Activated naive CD4-positive, alpha-beta T cell treated with anti-CD3 and anti-CD28 coated beads for 36 hours (primary cell): ENCODE measurements around the gene VASH1. TPM values are rescaled to one million over a fixed set of nuclear protein-coding genes. Genes with fewer than 3 reads are reported as not detected.
A peak's percentile ranks its signal among the peaks of the same experiment; 100 is the strongest.

Source experiments
- CTCF ChIA-PET: fragments of 350-600 bp; sonication (Branson Sonifier 250); formaldehyde crosslinking; loops from one replicate; lab custom pipeline; 2021; ENCODE audit warnings: antibody characterized with exemption; lab: Charles Lee
- DNase-seq: peaks from one replicate; pipeline ENCODE4 v3.0.0-alpha.2; 2020
- H3K27ac Mint-ChIP-seq: one replicate; pipeline ENCODE4 v1.8.0; 2021; ENCODE audit warnings: mild to moderate bottlenecking, mixed read lengths
- H3K27me3 Mint-ChIP-seq: one replicate; pipeline ENCODE4 v1.8.0; 2021; ENCODE audit warnings: low read depth, mixed read lengths
- H3K36me3 Mint-ChIP-seq: one replicate; pipeline ENCODE4 v1.8.0; 2021; ENCODE audit warnings: low read depth, mixed read lengths
- H3K4me1 Mint-ChIP-seq: one replicate; pipeline ENCODE4 v1.8.0; 2021; ENCODE audit warnings: low read depth, mixed read lengths
- H3K4me3 Mint-ChIP-seq: one replicate; pipeline ENCODE4 v1.8.0; 2021; ENCODE audit warnings: mild to moderate bottlenecking, moderate library complexity, mixed read lengths
- H3K9me3 Mint-ChIP-seq: one replicate; pipeline ENCODE4 v1.8.0; 2021; ENCODE audit warnings: mixed read lengths
- intact Hi-C: fragments of 100-400 bp; cut with micrococcal nuclease; formaldehyde crosslinking; loops from one replicate; pipeline ENCODE4 v1.15.1; 2023
- total RNA-seq, 2 experiments: library from RNA; stranded (reverse); gene quantifications; one replicate each; pipeline ENCODE4 v1.2.3, GENCODE V29; 2021

VASH1 gene
- total RNA-seq, 2 experiments from 2014 or later, result 0.86 to 1.2 TPM

DNA sequence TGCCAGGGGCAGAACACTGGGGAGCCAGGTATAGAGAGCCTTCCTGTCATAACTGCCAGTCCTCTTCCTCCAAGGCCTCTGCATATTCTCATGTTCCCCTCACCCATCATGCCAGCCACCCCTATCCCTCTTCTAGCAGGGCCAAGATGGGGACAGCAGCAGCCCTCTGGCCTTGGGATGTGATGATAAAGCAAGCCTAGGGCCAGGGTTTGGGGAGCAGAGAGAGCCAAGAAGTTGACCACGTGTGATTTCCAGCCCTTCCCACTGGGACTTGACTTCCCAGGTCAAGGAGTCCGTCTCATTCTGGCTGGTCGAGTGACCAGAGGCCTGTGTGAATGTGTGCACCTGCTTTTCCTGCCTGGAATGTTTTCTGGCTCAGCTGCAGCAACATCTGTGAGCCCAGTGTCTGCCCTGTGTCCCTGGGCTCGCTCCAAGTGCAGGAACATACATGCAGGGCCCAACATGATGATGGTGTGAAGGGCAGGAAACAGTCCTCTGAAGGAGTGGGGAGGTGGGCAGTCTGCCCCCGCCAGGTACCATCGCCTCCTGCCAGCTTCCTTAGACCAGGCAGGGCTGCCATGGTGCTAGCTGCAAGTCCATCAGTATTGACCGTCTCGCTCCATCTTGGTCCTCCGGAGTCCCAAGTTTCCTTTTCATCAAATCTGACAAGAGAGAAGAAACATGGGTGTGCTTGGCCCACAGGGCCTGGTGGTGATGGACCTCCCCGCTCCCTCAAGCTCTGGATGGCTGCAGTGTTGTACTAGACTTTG, 21.0 kb downstream of the VASH1 start:
- H3K27me3 Mint-ChIP-seq, result no peaks in the 10 kb centered on the region
- CTCF ChIA-PET, result interaction anchor here (0.6 to 7.7 kb wide), 3 partner anchors 13 to 72 kb away, joined by 6 to 76 read pairs (median 11); no protein-coding TSS in a partner anchor
- peak overlapping the region; percentile 71 for H3K27ac Mint-ChIP-seq
- H3K4me1 Mint-ChIP-seq, result peaks cover 19% of the 10 kb centered on the region
- H3K9me3 Mint-ChIP-seq, result no peaks in the 10 kb centered on the region
- intact Hi-C loops, result no loop called here
- no peak for DNase-seq
- peaks cover 11% of the 10 kb centered on the region for H3K36me3 Mint-ChIP-seq
- no peak overlapping the region for H3K4me3 Mint-ChIP-seq

DNA sequence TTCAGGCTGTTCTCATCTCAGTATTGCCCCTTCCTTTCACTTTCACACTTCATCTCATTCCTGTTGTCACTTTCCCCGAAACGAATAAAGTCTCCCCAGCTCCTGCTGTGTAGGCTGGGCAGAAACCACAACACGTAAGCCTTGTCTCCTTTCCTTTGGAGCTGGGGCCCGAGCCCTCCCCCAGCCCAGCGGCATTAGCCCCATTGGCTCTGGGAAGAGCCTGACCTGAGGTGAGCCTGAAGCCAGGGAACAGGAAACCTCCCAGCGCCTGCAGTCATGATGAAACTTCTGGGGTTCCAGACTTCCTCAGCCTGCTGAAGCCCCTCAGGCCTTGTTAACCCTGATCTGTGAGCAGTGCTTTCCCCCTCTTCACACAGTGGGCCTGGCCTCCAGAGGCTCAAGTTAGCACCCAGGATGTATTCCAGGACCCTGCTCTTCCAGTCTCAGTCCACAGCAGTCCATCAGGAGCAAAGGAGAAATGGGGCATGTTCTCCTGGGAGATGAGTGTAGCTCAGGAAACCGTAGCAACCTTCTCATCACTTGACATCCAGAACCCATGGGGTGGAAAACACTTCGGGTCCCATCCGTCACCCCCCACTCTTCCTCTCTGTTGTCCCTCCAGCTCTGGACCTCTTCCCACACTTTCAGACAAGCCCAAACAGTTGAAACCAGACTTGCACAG, 21.8 kb downstream of the VASH1 start:
- no peak overlapping the region for H3K4me3 Mint-ChIP-seq

DNA sequence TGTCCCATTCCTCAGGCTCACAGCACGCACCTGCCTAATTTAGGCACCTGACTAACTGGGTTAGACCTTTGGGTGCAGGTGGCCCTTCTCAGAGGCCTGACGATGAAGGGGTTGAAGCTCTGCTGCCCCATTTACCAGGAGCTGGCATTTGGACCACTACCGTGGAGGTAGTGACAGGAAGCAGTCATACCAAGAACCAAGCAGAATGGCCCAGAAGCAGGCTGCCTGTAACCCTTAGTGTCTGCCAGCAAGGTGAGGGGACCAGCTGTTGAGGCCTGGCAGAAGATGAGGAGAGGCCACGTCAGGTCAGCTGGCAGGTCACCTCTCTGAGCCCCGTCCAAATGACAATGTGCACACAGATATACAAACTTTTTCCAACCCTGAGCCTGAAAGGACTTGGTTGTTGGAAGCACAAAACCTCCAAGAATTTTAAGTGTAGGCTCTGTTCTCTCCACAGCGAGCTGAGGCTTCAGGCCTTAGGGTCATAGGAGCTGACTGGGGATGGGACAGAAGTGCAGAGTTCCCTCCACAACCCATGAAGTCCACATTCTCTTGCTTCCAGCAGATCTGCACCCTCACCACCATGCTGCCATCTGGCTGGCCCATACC, 23.1 kb downstream of the VASH1 start:
- CTCF ChIA-PET, result interaction anchor here (0.7 to 7.7 kb wide), 13 partner anchors 10 to 137 kb away, joined by 3 to 76 read pairs (median 4); partner anchors contain the start of gene ANGEL1
- Mint-ChIP-seq H3K27ac (no peak overlapping the region), H3K9me3 (no peaks in the 10 kb centered on the region), H3K4me1 (peaks cover 19% of the 10 kb centered on the region), H3K36me3 (peaks cover 16% of the 10 kb centered on the region), H3K27me3 (no peaks in the 10 kb centered on the region), H3K4me3 (no peak overlapping the region)
- intact Hi-C loops, result loop anchor here (2.0 kb wide), 1 partner anchor 26 kb away; no protein-coding TSS in a partner anchor
- DNase-seq, result no peak

More for the DNA sequence above, 21.8 kb downstream of the VASH1 start:
- Mint-ChIP-seq H3K9me3 (no peaks in the 10 kb centered on the region), H3K4me1 (peaks cover 19% of the 10 kb centered on the region), H3K27ac (peak overlapping the region; percentile 73), H3K27me3 (no peaks in the 10 kb centered on the region), H3K36me3 (peaks cover 12% of the 10 kb centered on the region)
- intact Hi-C loops, result no loop called here
- DNase-seq, result peak; percentile 20
- CTCF ChIA-PET, result interaction anchor here (0.9 to 7.7 kb wide), 4 partner anchors 13 to 288 kb away, joined by 3 to 76 read pairs (median 11); no protein-coding TSS in a partner anchor

DNA sequence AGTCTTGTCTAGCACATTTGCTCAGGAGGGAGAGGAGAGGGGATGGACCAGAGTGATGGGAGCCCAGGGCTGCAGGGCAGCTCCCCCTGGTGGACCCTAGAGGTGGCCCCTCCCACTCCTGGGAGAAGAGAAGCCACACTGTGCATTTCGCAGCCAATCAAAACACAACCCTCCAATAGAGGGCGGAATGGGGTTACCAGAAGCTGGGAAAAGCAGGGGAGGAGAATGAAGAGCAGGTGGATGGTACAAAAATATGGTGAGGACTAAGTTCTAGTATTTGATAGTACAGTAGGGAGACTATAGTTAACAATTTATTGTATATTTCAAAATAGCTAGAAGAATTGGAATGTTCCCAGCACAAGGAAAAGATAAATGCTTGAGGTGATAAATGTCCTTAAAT, 23.6 kb downstream of the VASH1 start:
- DNase-seq, result peak; percentile 80
- intact Hi-C loops, result loop anchor here (1.0 to 2.0 kb wide), 2 partner anchors 26 to 75 kb away; no protein-coding TSS in a partner anchor
- no peak overlapping the region for H3K4me3 Mint-ChIP-seq
- H3K36me3 Mint-ChIP-seq, result peaks cover 17% of the 10 kb centered on the region
- peaks cover 19% of the 10 kb centered on the region for H3K4me1 Mint-ChIP-seq
- CTCF ChIA-PET, result interaction anchor here (0.7 to 7.7 kb wide), 19 partner anchors 8 to 137 kb away, joined by 3 to 76 read pairs (median 4); partner anchors contain the start of gene ANGEL1
- no peak overlapping the region for H3K27ac Mint-ChIP-seq
- H3K27me3 Mint-ChIP-seq, result no peaks in the 10 kb centered on the region
- no peaks in the 10 kb centered on the region for H3K9me3 Mint-ChIP-seq

DNA sequence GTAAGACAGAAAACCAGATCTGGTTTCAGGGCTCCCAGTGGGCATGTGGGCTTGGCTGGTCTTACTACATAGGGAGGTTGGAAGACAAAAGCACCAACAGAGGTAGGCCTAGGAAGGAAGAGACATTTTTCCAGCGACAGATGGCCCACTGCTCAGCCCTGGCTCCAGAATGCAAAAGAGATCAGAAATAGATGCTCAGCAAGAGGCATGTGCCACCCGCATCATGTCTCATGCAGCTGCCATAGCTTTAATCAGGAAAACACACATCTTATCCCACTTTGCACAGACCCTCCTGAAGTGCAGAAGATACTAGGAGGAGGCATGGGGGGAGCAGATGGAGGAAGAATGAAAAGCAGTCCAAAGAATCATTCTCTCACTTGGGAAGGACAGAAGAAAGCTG, 25.3 kb downstream of the VASH1 start:
- H3K9me3 Mint-ChIP-seq, result no peaks in the 10 kb centered on the region
- no peak for DNase-seq
- CTCF ChIA-PET, result no interaction called here
- H3K36me3 Mint-ChIP-seq, result peaks cover 19% of the 10 kb centered on the region
- intact Hi-C loops, result no loop called here
- peaks cover 17% of the 10 kb centered on the region for H3K4me1 Mint-ChIP-seq
- H3K4me3 Mint-ChIP-seq, result no peak overlapping the region
- H3K27ac Mint-ChIP-seq, result no peak overlapping the region
- H3K27me3 Mint-ChIP-seq, result no peaks in the 10 kb centered on the region

DNA sequence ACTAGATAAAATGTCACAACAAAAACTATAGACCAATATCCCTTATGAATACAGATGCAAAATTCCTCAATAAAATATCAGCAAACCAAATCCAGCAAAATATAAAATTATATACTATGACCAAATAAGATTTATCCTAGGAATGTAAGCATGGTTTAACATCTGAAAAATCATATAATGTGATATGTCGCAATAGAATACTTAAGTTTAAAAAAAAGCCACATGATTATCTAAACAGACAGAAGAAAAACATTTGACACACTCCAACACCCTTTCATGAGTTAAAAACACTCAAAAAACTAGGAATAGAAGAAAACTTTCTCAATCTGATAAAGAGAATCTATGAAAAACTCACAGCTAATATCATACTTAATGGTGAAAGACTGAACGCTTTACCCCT, 31.2 kb downstream of the VASH1 start:
- intact Hi-C loops, result no loop called here
- H3K27ac Mint-ChIP-seq, result no peak overlapping the region
- DNase-seq, result no peak
- no peaks in the 10 kb centered on the region for H3K9me3 Mint-ChIP-seq
- no peaks in the 10 kb centered on the region for H3K27me3 Mint-ChIP-seq
- H3K36me3 Mint-ChIP-seq, result peaks cover 24% of the 10 kb centered on the region
- peaks cover 2% of the 10 kb centered on the region for H3K4me1 Mint-ChIP-seq
- no peak overlapping the region for H3K4me3 Mint-ChIP-seq
- CTCF ChIA-PET, result no interaction called here

DNA sequence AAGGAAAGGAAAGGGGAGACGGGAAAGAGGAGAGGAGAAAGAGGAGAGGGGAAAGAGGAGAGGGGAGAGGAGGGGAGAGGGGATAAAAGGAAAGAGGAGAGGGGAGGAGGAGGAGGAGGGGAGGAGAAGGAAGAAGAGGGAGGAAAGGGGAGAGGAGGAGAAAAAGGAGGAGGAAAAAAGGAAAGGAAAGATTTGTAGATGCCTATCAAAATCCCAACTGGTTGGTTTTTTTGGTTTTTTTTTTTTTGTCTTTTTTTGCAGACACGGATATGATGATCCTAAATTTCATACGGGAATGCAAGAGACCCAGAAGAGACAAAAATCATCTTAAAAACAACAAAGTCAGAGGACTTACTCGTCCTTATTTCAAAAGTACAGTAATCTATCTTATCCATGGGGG, 32.1 kb downstream of the VASH1 start:
- no peak for DNase-seq
- intact Hi-C loops, result no loop called here
- H3K27me3 Mint-ChIP-seq, result no peaks in the 10 kb centered on the region
- H3K36me3 Mint-ChIP-seq, result peaks cover 28% of the 10 kb centered on the region
- H3K4me3 Mint-ChIP-seq, result no peak overlapping the region
- no peak overlapping the region for H3K27ac Mint-ChIP-seq
- H3K4me1 Mint-ChIP-seq, result peaks cover 2% of the 10 kb centered on the region
- H3K9me3 Mint-ChIP-seq, result no peaks in the 10 kb centered on the region
- CTCF ChIA-PET, result no interaction called here

DNA sequence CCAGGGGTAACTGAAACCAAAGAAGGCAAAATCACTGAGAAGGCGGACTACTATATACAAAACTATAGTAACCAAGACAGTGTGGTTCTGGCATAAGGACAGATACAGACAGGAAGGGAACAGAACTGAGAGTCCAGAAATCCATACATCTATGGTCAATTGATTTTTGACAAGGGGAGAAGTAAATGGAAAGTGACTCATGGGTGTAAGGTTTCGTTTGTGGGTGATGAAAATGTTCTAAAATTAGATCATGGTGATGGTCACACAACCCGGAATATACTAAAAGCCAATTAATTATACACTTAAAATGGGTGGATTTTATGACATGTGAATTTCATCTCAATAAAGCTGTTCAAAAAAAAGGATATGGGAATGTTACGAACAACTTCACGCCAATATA, 32.7 kb downstream of the VASH1 start:
- Mint-ChIP-seq H3K27me3 (no peaks in the 10 kb centered on the region), H3K36me3 (peaks cover 23% of the 10 kb centered on the region), H3K4me1 (peaks cover 2% of the 10 kb centered on the region), H3K27ac (no peak overlapping the region), H3K4me3 (no peak overlapping the region), H3K9me3 (no peaks in the 10 kb centered on the region)
- intact Hi-C loops, result no loop called here
- CTCF ChIA-PET, result interaction anchor here (1.3 kb wide), 1 partner anchor 9 kb away, joined by 3 read pairs; no protein-coding TSS in a partner anchor
- DNase-seq, result no peak

DNA sequence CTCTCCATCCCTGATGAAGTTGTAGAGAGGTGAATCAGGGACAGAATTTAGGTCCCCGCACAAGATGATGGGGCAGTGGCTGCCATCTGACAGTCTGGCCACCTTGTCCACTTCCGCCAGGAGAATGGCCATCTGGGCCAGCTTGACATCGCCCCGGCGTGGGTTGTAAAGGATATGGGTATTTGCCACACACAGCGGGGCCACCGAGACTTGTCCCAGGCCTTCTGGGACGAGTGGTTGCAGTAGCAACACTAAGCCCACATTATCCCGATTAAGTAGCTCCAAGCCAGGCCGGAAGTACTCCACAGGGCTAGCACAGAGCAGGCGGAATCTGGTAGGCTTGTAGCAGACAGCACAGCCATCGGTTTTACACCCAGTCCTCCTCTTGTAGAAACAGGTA, 45.2 kb downstream of the VASH1 start:
- CTCF ChIA-PET, result interaction anchor here (0.8 to 1.4 kb wide), 3 partner anchors 21 to 98 kb away, joined by 3 to 9 read pairs (median 3); no protein-coding TSS in a partner anchor
- no peak overlapping the region for H3K27ac Mint-ChIP-seq
- no peak for DNase-seq
- intact Hi-C loops, result no loop called here
- H3K4me1 Mint-ChIP-seq, result peaks cover 27% of the 10 kb centered on the region
- no peaks in the 10 kb centered on the region for H3K9me3 Mint-ChIP-seq
- no peak overlapping the region for H3K4me3 Mint-ChIP-seq
- peaks cover 29% of the 10 kb centered on the region for H3K36me3 Mint-ChIP-seq
- no peaks in the 10 kb centered on the region for H3K27me3 Mint-ChIP-seq

DNA sequence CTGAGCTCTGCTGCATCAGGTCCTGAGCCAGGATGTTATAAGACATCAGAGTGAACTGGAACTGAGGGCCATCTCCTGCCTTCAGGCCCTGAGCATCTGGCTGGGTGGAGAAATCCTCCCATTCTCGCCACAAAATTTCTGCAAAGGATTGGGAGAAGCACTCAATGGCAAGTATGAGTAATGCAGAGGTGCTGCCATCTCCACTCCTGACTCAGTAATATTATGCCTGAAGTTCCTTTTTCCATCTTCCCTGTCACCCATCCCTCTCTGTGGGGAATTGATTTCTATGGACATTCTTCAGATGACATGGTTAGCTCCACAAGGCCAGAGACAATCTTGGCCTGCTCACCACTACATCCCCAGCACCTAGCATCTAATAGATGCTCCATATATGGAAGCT, 46.7 kb downstream of the VASH1 start:
- Mint-ChIP-seq H3K36me3 (peaks cover 23% of the 10 kb centered on the region), H3K9me3 (no peaks in the 10 kb centered on the region), H3K4me1 (peaks cover 24% of the 10 kb centered on the region), H3K27me3 (no peaks in the 10 kb centered on the region), H3K4me3 (no peak overlapping the region), H3K27ac (no peak overlapping the region)
- CTCF ChIA-PET, result no interaction called here
- no peak for DNase-seq
- intact Hi-C loops, result no loop called here

DNA sequence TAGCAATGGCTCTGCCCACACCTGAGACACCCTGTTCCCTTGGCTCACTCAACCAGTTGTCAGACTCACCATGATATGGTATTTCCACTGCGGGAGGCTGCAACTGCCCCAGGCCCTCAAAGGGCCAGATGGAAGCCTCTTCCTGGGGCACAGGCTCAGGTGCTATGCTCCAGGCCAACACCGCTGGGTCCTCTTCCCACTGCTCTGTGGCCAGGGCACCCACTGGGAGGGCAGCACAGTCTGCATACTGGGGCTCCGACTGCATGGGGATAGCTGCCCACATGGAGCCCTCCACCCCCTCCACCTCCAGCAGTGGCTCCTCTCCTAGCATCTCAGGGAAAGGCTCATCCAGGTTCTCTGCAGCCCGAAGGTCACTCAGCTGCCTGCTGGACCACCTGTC, 47.7 kb downstream of the VASH1 start:
- Mint-ChIP-seq H3K4me1 (peaks cover 24% of the 10 kb centered on the region), H3K4me3 (no peak overlapping the region), H3K36me3 (peaks cover 14% of the 10 kb centered on the region), H3K27ac (no peak overlapping the region), H3K27me3 (no peaks in the 10 kb centered on the region), H3K9me3 (no peaks in the 10 kb centered on the region)
- intact Hi-C loops, result no loop called here
- CTCF ChIA-PET, result interaction anchor here (0.6 to 1.3 kb wide), 3 partner anchors 69 to 290 kb away, joined by 3 read pairs; no protein-coding TSS in a partner anchor
- DNase-seq, result no peak

DNA sequence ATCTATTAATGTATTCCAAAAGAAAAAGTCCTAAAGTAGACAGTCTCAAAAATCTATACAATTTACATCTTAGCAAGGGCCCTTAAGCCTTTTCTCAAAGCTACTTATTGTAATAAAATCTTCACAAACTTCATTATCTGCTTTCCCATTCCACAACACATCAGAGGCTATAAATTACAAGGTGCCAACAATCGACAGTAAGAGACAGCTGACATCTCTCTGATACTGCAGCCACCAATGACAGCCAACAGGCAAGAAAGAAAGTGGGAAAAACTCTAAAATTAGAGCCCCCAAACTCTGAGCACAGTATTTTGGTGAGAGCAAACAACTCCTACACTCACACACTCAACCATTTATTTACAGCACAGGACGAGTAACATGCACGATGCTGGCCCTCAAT, 49.3 kb downstream of the VASH1 start:
- no peaks in the 10 kb centered on the region for H3K27me3 Mint-ChIP-seq
- H3K9me3 Mint-ChIP-seq, result no peaks in the 10 kb centered on the region
- peaks cover 24% of the 10 kb centered on the region for H3K4me1 Mint-ChIP-seq
- CTCF ChIA-PET, result interaction anchor here (0.6 to 2.9 kb wide), 8 partner anchors 26 to 296 kb away, joined by 3 to 20 read pairs (median 4); no protein-coding TSS in a partner anchor
- H3K36me3 Mint-ChIP-seq, result peaks cover 11% of the 10 kb centered on the region
- H3K4me3 Mint-ChIP-seq, result peak overlapping the region; percentile 91
- intact Hi-C loops, result loop anchor here (2.0 kb wide), 1 partner anchor 26 kb away; no protein-coding TSS in a partner anchor
- H3K27ac Mint-ChIP-seq, result no peak overlapping the region
- no peak for DNase-seq
